ENCODE data around the gene ARID3C.

- no peak for TF ChIP-seq POLR2A (IDR thresholded peaks at IDR 0.05)
- TF ChIP-seq, protein P1, sequence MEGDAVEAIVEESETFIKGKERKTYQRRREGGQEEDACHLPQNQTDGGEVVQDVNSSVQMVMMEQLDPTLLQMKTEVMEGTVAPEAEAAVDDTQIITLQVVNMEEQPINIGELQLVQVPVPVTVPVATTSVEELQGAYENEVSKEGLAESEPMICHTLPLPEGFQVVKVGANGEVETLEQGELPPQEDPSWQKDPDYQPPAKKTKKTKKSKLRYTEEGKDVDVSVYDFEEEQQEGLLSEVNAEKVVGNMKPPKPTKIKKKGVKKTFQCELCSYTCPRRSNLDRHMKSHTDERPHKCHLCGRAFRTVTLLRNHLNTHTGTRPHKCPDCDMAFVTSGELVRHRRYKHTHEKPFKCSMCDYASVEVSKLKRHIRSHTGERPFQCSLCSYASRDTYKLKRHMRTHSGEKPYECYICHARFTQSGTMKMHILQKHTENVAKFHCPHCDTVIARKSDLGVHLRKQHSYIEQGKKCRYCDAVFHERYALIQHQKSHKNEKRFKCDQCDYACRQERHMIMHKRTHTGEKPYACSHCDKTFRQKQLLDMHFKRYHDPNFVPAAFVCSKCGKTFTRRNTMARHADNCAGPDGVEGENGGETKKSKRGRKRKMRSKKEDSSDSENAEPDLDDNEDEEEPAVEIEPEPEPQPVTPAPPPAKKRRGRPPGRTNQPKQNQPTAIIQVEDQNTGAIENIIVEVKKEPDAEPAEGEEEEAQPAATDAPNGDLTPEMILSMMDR (IDR thresholded peaks at IDR 0.05): no peak
Observed at GRCh38 chr9:34575862-34576596, 52.8 kb downstream of the ARID3C start.
